SU-DHL-6 (cell line): ENCODE data around the gene ARPC5.

Experiments used
- CTCF ChIP-seq: fragments of 200-600 bp; sonication (generic); IDR thresholded peaks from one replicate; pipeline ENCODE4 v1.5.1; 2017; ENCODE audit warnings: antibody characterized with exemption, mild to moderate bottlenecking, low read length, moderate library complexity; ENCODE audit not compliant: insufficient read depth, poor library complexity, severe bottlenecking
- EZH2phosphoT487 ChIP-seq: fragments of 200-600 bp; sonication (generic), shearing (Covaris generic); conservative IDR thresholded peaks from 2 replicates; pipeline ENCODE4 v1.6.1; 2018; ENCODE audit warnings: mild to moderate bottlenecking, antibody characterized with exemption, low read length, moderate library complexity, mixed read lengths

GRCh38 chr1:183609313-183609712 lies 26.3 kb downstream of the ARPC5 start:
- TF ChIP-seq CTCF = no peak
- no peak for TF ChIP-seq EZH2phosphoT487
